ENCODE measurements around the gene RHOT2. TPM values are rescaled to one million over a fixed set of nuclear protein-coding genes. Genes with fewer than 3 reads are reported as not detected.

RHOT2 gene
- total RNA-seq, 2 donors from 2014 or later = 62.0 to 80.4 TPM

DNA sequence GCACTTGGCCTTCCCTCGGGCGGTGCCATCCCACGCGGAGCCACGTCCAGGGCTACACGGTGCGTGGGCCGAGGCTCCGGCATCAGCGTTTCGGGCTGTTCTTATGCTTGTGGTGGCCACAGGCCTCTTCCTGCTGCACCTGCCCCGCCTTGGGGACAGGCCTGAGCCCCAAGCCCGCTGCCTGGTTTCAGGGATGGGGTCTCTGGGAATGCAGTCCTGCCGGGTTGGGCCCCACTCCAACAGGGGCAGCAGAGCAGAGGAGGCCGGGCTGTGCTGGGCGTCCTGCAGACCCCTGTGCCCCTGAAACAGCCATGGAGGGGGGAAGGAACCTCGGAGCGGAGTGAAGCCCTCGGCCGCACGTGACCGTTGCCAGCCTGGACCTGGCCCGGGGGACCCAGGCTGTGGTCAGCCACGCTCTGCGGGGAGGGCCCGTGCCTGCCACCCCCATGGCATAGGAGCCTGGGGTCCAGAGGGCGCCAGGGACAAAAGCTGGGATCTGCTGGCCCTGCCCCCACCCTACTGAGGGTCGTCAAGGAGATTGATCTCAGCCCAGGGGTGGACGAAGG lies 37.6 kb upstream of the RHOT2 start:
- no peaks in the 10 kb centered on the region for H3K27me3 ChIP-seq (replicated peaks; ENCODE audit: insufficient read depth)
- H3K9me3 ChIP-seq = no peaks in the 10 kb centered on the region
- ATAC-seq (ENCODE audit: insufficient number of reproducible peaks, low FRiP score, low read depth) (no peak), DNase-seq (ENCODE audit: low spot score) (no peak)
- H3K4me3 ChIP-seq = no peak overlapping the region
- TF ChIP-seq, protein P1, sequence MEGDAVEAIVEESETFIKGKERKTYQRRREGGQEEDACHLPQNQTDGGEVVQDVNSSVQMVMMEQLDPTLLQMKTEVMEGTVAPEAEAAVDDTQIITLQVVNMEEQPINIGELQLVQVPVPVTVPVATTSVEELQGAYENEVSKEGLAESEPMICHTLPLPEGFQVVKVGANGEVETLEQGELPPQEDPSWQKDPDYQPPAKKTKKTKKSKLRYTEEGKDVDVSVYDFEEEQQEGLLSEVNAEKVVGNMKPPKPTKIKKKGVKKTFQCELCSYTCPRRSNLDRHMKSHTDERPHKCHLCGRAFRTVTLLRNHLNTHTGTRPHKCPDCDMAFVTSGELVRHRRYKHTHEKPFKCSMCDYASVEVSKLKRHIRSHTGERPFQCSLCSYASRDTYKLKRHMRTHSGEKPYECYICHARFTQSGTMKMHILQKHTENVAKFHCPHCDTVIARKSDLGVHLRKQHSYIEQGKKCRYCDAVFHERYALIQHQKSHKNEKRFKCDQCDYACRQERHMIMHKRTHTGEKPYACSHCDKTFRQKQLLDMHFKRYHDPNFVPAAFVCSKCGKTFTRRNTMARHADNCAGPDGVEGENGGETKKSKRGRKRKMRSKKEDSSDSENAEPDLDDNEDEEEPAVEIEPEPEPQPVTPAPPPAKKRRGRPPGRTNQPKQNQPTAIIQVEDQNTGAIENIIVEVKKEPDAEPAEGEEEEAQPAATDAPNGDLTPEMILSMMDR (IDR thresholded peaks at IDR 0.05) = no peak
- H3K36me3 ChIP-seq = peaks cover 15% of the 10 kb centered on the region
- H3K4me1 ChIP-seq (ENCODE audit: control insufficient read depth in 1 of 2, low read depth in 2 of 2) = peaks cover 7 to 16% of the 10 kb centered on the region in 2 donors
- no peak overlapping the region for H3K27ac ChIP-seq

DNA sequence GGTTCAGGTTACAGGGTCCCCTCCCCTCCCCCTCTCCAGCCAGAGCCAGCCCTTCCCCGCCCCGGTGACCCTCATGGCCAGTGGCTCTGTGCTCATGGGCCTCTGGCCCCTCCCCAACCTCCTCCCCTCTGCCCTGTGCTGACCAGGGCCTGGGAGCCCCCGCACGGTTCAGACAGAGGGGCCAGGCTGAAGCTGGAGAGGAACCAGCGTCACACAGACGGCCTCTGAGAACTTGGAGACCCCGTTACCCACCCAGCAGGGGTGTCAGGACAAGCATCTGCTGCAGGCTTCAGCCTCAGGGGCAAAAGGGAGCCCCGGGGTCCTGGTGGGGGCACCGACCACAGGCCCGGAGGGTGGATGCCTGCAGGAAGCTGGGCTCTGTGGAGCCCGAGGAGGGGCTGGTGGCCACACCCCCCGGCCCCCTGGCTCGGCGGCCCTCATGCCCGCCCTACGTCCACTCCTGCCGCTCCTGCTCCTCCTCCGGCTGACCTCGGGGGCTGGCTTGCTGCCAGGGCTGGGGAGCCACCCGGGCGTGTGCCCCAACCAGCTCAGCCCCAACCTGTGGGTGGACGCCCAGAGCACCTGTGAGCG lies 37.0 kb upstream of the RHOT2 start, which contains the start of gene WFIKKN1:
WFIKKN1 (plus strand) TSS at position 171 of the 591 bp plus-strand sequence; CDS start at position 440, 269 bp downstream.
- H3K9me3 ChIP-seq = no peaks in the 10 kb centered on the region
- ATAC-seq (ENCODE audit: insufficient number of reproducible peaks, low FRiP score, low read depth) (no peak), DNase-seq (ENCODE audit: low spot score) (no peak)
- H3K4me1 ChIP-seq (ENCODE audit: control insufficient read depth in 1 of 2, low read depth in 2 of 2) = peaks cover 11 to 21% of the 10 kb centered on the region in 2 donors
- no peaks in the 10 kb centered on the region for H3K27me3 ChIP-seq (replicated peaks; ENCODE audit: insufficient read depth)
- no peak within 1 kb of the TSS for H3K27ac ChIP-seq
- H3K4me3 ChIP-seq = no peak within 1 kb of the TSS
- TF ChIP-seq, protein P1 (IDR thresholded peaks at IDR 0.05) = no peak
- peaks cover 13% of the 10 kb centered on the region for H3K36me3 ChIP-seq

DNA sequence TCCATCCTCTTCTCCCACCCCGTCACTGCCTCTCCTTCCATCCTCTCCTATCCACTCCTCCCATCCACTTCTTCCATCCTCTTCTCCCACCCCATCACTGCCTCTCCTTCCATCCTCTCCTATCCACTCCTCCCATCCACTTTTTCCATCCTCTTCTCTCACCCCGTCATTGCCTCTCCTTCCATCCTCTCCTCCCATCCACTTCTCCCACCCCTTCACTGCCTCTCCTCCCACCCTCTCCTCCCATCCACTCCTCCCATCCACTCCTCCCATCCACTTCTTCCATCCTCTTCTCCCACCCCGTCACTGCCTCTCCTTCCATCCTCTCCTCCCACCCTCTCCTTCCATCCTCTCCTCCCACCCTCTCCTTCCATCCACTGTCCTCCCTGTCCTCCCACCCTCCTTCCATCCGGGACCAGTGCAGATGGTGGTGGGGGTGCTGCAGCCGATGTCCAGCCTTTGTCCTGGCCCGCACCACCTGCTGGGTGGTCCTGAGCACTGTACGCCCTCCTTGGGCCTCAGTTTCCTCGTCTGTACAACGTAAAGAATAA lies 36.0 kb upstream of the RHOT2 start:
- DNase-seq (ENCODE audit: low spot score) = no peak
- H3K9me3 ChIP-seq = no peaks in the 10 kb centered on the region
- no peak for ATAC-seq (ENCODE audit: insufficient number of reproducible peaks, low FRiP score, low read depth)
- peaks cover 11% of the 10 kb centered on the region for H3K36me3 ChIP-seq
- TF ChIP-seq, protein P1 (IDR thresholded peaks at IDR 0.05) = no peak
- H3K27me3 ChIP-seq (replicated peaks; ENCODE audit: insufficient read depth) = no peaks in the 10 kb centered on the region
- H3K27ac ChIP-seq = no peak overlapping the region
- peaks cover 11 to 21% of the 10 kb centered on the region in 2 donors for H3K4me1 ChIP-seq (ENCODE audit: control insufficient read depth in 1 of 2, low read depth in 2 of 2)
- H3K4me3 ChIP-seq = no peak overlapping the region

DNA sequence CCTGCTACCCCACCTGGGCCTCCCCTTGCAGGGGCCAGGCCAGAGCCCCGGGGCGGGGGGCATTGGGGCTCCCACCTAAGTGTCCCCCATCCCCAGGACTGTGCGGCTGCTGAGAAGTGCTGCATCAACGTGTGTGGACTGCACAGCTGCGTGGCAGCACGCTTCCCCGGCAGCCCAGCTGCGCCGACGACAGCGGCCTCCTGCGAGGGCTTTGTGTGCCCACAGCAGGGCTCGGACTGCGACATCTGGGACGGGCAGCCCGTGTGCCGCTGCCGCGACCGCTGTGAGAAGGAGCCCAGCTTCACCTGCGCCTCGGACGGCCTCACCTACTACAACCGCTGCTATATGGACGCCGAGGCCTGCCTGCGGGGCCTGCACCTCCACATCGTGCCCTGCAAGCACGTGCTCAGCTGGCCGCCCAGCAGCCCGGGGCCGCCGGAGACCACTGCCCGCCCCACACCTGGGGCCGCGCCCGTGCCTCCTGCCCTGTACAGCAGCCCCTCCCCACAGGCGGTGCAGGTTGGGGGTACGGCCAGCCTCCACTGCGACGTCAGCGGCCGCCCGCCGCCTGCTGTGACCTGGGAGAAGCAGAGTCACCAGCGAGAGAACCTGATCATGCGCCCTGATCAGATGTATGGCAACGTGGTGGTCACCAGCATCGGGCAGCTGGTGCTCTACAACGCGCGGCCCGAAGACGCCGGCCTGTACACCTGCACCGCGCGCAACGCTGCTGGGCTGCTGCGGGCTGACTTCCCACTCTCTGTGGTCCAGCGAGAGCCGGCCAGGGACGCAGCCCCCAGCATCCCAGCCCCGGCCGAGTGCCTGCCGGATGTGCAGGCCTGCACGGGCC lies 35.2 kb upstream of the RHOT2 start:
- DNase-seq (ENCODE audit: low spot score) (no peak), ATAC-seq (ENCODE audit: insufficient number of reproducible peaks, low FRiP score, low read depth) (no peak)
- Histone ChIP-seq H3K4me1 (ENCODE audit: control insufficient read depth in 1 of 2, low read depth in 2 of 2) (peaks cover 11 to 27% of the 10 kb centered on the region in 2 donors), H3K36me3 (peaks cover 5% of the 10 kb centered on the region), H3K9me3 (no peaks in the 10 kb centered on the region), H3K27me3 (replicated peaks; ENCODE audit: insufficient read depth) (no peaks in the 10 kb centered on the region), H3K27ac (no peak overlapping the region), H3K4me3 (no peak overlapping the region)
- TF ChIP-seq, protein P1 (IDR thresholded peaks at IDR 0.05) = no peak

Data from thoracic aorta (tissue), 2 donors.